Upper lobe of left lung (tissue), 4 donors: Measurements from ENCODE around the gene TPST2.

Experiments used
- POLR2A ChIP-seq, 4 donors: fragments of 450-650 bp; IDR thresholded peaks; one replicate each; pipeline ENCODE4 v1.5.1; 2016 to 2017; ENCODE audit warnings: antibody characterized with exemption in 4 of 4, mild to moderate bottlenecking in 2 of 4
- TF ChIP-seq, protein P1 (sequence below), 6 experiments: fragments of 450-650 bp in 4 of 6; fragments of 200-600 bp in 2 of 6; sonication (generic) in 2 of 6; IDR thresholded peaks; one replicate each; pipeline ENCODE4 v1.5.1; 2016 to 2019; ENCODE audit warnings: antibody characterized with exemption in 6 of 6

DNA sequence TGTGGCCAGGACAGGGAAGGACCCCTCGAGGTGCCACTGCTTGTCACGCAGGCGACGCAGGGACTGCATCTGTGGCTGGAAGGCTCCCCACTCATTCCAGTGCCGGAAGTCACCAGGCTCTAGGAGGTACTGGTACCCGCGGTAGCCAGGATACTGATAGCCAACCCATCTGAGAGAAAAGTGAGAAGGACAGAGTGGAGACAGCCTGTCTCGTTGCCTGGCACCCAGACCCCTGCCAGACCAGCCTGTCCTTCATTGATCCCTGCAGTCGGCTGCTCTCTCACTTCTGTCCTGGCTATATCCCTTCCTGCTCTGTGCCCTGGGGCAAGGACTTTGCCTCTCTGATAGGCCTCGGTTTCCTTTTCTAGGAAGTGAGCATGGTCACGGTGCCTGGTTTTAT is 9.6 kb upstream of the TPST2 start:
- TF ChIP-seq, protein P1, sequence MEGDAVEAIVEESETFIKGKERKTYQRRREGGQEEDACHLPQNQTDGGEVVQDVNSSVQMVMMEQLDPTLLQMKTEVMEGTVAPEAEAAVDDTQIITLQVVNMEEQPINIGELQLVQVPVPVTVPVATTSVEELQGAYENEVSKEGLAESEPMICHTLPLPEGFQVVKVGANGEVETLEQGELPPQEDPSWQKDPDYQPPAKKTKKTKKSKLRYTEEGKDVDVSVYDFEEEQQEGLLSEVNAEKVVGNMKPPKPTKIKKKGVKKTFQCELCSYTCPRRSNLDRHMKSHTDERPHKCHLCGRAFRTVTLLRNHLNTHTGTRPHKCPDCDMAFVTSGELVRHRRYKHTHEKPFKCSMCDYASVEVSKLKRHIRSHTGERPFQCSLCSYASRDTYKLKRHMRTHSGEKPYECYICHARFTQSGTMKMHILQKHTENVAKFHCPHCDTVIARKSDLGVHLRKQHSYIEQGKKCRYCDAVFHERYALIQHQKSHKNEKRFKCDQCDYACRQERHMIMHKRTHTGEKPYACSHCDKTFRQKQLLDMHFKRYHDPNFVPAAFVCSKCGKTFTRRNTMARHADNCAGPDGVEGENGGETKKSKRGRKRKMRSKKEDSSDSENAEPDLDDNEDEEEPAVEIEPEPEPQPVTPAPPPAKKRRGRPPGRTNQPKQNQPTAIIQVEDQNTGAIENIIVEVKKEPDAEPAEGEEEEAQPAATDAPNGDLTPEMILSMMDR (IDR thresholded peaks at IDR 0.05): no peak
- no peak for TF ChIP-seq POLR2A (IDR thresholded peaks at IDR 0.05)
